Karpas-422 (cell line): ENCODE data around the gene SLC29A2. TPM values are rescaled to one million over a fixed set of nuclear protein-coding genes. Genes with fewer than 3 reads are reported as not detected.
"Not testable (repeated sequence)": the region's sequence is repeated elsewhere in the genome, so short reads cannot be mapped to it uniquely, and the experiment has no call there.

Experiments
- DNase-seq: peaks from one replicate; pipeline ENCODE4 v3.0.0-alpha.2; 2015
- H2AFZ ChIP-seq: fragments of 200-600 bp; sonication (generic); 2 replicates; pipeline ENCODE4 v1.6.1; 2014; ENCODE audit warnings: antibody characterized with exemption, low read length, mixed read lengths
- H3K27ac ChIP-seq: fragments of 200-600 bp; sonication (generic); 2 replicates; pipeline ENCODE4 v1.5.1; 2014; ENCODE audit warnings: mild to moderate bottlenecking, low read length, moderate library complexity
- H3K27me3 ChIP-seq: fragments of 200-600 bp; sonication (generic); 2 replicates; pipeline ENCODE4 v1.6.1; 2014; ENCODE audit warnings: low read length, mixed read lengths
- H3K36me3 ChIP-seq: fragments of 200-600 bp; sonication (generic); 2 replicates; pipeline ENCODE4 v1.6.1; 2014; ENCODE audit warnings: low read length, mixed read lengths; ENCODE audit not compliant: insufficient read depth
- H3K4me1 ChIP-seq: fragments of 200-600 bp; sonication (generic); 2 replicates; pipeline ENCODE4 v1.6.1; 2014; ENCODE audit warnings: mild to moderate bottlenecking, low read length, mixed read lengths
- H3K4me2 ChIP-seq: fragments of 200-600 bp; sonication (generic); 2 replicates; pipeline ENCODE4 v1.6.1; 2014; ENCODE audit warnings: low read length, low read depth, mild to moderate bottlenecking; ENCODE audit not compliant: poor library complexity, severe bottlenecking
- H3K4me3 ChIP-seq: fragments of 200-600 bp; sonication (generic); 2 replicates; pipeline ENCODE4 v1.5.1; 2014; ENCODE audit warnings: mild to moderate bottlenecking, antibody characterized with exemption, low read length, mixed read lengths
- H3K79me2 ChIP-seq: fragments of 200-600 bp; sonication (generic); 2 replicates; pipeline ENCODE4 v1.6.1; 2014; ENCODE audit warnings: mild to moderate bottlenecking, low read length, mixed read lengths
- H3K9ac ChIP-seq: fragments of 200-600 bp; sonication (generic); 2 replicates; pipeline ENCODE4 v1.6.0; 2014; ENCODE audit warnings: low read length
- H3K9me2 ChIP-seq: fragments of 200-600 bp; sonication (generic), shearing (Covaris generic); replicated peaks from 2 replicates; pipeline ENCODE4 v1.6.0; 2014; ENCODE audit warnings: mild to moderate bottlenecking, low read length, moderate library complexity; ENCODE audit not compliant: insufficient read depth
- H3K9me3 ChIP-seq: fragments of 300-700, 200-600 bp; sonication (generic); 2 replicates; pipeline ENCODE4 v1.6.1; 2014; ENCODE audit warnings: low read length, mixed read lengths
- H4K20me1 ChIP-seq: fragments of 200-600 bp; sonication (generic); 2 replicates; pipeline ENCODE4 v1.6.1; 2014; ENCODE audit warnings: mild to moderate bottlenecking, antibody characterized with exemption, low read length, low read depth; ENCODE audit not compliant: insufficient read depth
- total RNA-seq: library from RNA; depleted of rRNA; stranded (reverse); fragments of >200 nt; shearing (Covaris generic); gene quantifications from 2 replicates; pipeline ENCODE4 v1.2.3, GENCODE V29; 2014; ENCODE audit warnings: low replicate concordance

The SLC29A2 gene
- total RNA-seq, 1 experiment from 2014 or later, result 0.15 TPM

DNA sequence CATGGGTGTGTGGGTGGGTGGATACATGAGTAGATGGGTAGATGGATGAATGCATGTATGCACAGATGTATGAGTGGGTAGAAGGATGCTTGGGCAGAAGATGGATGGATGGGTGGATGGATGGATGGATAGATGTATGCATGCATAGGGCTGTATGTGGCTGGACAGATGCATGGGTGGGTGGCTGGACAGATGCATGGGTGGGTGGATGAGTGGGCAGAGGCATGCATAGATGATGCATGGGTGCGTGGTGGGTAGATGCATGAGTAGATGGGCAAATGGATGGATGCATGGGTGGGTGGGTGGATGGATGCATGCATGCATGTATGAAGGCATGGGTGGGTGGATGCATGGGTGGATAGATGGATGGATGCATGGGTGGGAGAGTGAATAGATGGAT lies 47.9 kb downstream of the SLC29A2 start:
- H3K4me2 ChIP-seq, result no peak overlapping the region
- no peaks in the 10 kb centered on the region for H3K9me2 ChIP-seq
- H3K9ac ChIP-seq, result no peak overlapping the region
- H3K27ac ChIP-seq, result no peak overlapping the region
- no peaks in the 10 kb centered on the region for H3K27me3 ChIP-seq
- no peaks in the 10 kb centered on the region for H3K9me3 ChIP-seq
- no peaks in the 10 kb centered on the region for H3K79me2 ChIP-seq
- no peak for DNase-seq
- peaks cover 20% of the 10 kb centered on the region for H3K4me1 ChIP-seq
- H3K4me3 ChIP-seq, result no peak overlapping the region
- H4K20me1 ChIP-seq, result no peaks in the 10 kb centered on the region
- H2AFZ ChIP-seq, result no peak overlapping the region
- no peaks in the 10 kb centered on the region for H3K36me3 ChIP-seq

- H4K20me1 ChIP-seq, result no peaks in the 10 kb centered on the region
- H3K9ac ChIP-seq, result no peak overlapping the region
- no peak for DNase-seq
- no peaks in the 10 kb centered on the region for H3K27me3 ChIP-seq
- no peaks in the 10 kb centered on the region for H3K9me2 ChIP-seq
- H3K79me2 ChIP-seq, result no peaks in the 10 kb centered on the region
- H2AFZ ChIP-seq, result no peak overlapping the region
- peaks cover 20% of the 10 kb centered on the region for H3K4me1 ChIP-seq
- no peaks in the 10 kb centered on the region for H3K36me3 ChIP-seq
- H3K27ac ChIP-seq, result no peak overlapping the region
- no peak overlapping the region for H3K4me2 ChIP-seq
- no peak overlapping the region for H3K4me3 ChIP-seq
- no peaks in the 10 kb centered on the region for H3K9me3 ChIP-seq
Observed at GRCh38 chr11:66322732-66323427, 48.7 kb downstream of the SLC29A2 start.

GRCh38 chr11:66321606-66322005 lies 50.0 kb downstream of the SLC29A2 start:
- no peaks in the 10 kb centered on the region for H3K79me2 ChIP-seq
- no peak overlapping the region for H3K9ac ChIP-seq
- no peaks in the 10 kb centered on the region for H3K36me3 ChIP-seq
- no peak overlapping the region for H3K4me3 ChIP-seq
- H3K9me2 ChIP-seq, result no peaks in the 10 kb centered on the region
- H3K27ac ChIP-seq, result no peak overlapping the region
- H3K9me3 ChIP-seq, result no peaks in the 10 kb centered on the region
- H4K20me1 ChIP-seq, result no peaks in the 10 kb centered on the region
- no peaks in the 10 kb centered on the region for H3K27me3 ChIP-seq
- no peak overlapping the region for H3K4me2 ChIP-seq
- no peak for DNase-seq
- H3K4me1 ChIP-seq, result peaks cover 29% of the 10 kb centered on the region
- H2AFZ ChIP-seq, result no peak overlapping the region

DNA sequence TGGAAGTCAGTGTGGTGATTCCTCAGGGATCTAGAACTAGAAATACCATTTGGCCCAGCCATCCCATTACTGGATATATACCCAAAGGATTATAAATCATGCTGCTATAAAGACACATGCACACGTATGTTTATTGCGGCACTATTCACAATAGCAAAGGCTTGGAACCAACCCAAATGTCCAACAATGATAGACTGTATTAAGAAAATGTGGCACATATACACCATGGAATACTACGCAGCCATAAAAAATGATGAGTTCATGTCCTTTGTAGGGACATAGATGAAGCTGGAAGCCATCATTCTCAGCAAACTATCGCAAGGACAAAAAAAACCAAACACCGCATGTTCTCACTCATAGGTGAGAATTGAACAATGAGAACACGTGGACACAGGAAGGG lies 50.8 kb downstream of the SLC29A2 start:
- not testable (repeated sequence) for H3K27ac ChIP-seq, H3K9me2 ChIP-seq, H3K27me3 ChIP-seq, H3K36me3 ChIP-seq, H3K4me3 ChIP-seq, H3K9me3 ChIP-seq, DNase-seq, H3K4me2 ChIP-seq, H3K9ac ChIP-seq, H2AFZ ChIP-seq, H4K20me1 ChIP-seq, H3K79me2 ChIP-seq
- peaks cover 26% of the 10 kb centered on the region for H3K4me1 ChIP-seq

DNA sequence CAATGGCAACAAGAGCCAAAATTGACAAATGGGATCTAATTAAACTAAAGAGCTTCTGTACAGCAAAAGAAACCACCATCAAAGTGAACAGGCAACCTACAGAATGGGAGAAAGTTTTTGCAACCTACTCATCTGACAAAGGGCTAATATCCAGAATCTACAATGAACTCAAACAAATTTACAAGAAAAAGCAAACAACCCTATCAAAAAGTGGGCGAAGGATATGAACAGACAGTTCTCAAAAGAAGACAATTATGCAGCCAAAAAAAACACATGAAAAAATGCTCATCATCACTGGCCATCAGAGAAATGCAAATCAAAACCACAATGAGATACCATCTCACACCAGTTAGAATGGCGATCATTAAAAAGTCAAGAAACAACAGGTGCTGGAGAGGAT lies 51.3 kb downstream of the SLC29A2 start:
- not testable (repeated sequence) for H3K9me2 ChIP-seq, H3K9me3 ChIP-seq, H3K4me2 ChIP-seq, DNase-seq, H3K36me3 ChIP-seq, H4K20me1 ChIP-seq, H3K9ac ChIP-seq, H3K4me3 ChIP-seq, H3K27me3 ChIP-seq, H2AFZ ChIP-seq, H3K27ac ChIP-seq, H3K79me2 ChIP-seq
- peaks cover 26% of the 10 kb centered on the region for H3K4me1 ChIP-seq

GRCh38 chr11:66318600-66318970 lies 53.0 kb downstream of the SLC29A2 start:
- Histone ChIP-seq H4K20me1 (no peaks in the 10 kb centered on the region), H3K27ac (peak overlapping the region; percentile 92), H3K4me2 (peak overlapping the region; percentile 70), H2AFZ (peak overlapping the region; percentile 54; the same call in 1 of the 2 replicates), H3K4me3 (peak overlapping the region; percentile 54), H3K27me3 (no peaks in the 10 kb centered on the region), H3K36me3 (no peaks in the 10 kb centered on the region), H3K79me2 (no peaks in the 10 kb centered on the region), H3K9me3 (no peaks in the 10 kb centered on the region), H3K9ac (peak overlapping the region; percentile 73), H3K4me1 (peaks cover 29% of the 10 kb centered on the region), H3K9me2 (no peaks in the 10 kb centered on the region)
- no peak for DNase-seq

GRCh38 chr11:66317723-66318599 lies 53.6 kb downstream of the SLC29A2 start:
- no peaks in the 10 kb centered on the region for H3K9me2 ChIP-seq
- no peaks in the 10 kb centered on the region for H3K27me3 ChIP-seq
- H3K4me1 ChIP-seq, result peaks cover 35% of the 10 kb centered on the region
- no peaks in the 10 kb centered on the region for H3K36me3 ChIP-seq
- no peaks in the 10 kb centered on the region for H4K20me1 ChIP-seq
- H3K4me3 ChIP-seq, result peak overlapping the region; percentile 54
- peak overlapping the region; percentile 92 for H3K27ac ChIP-seq
- no peaks in the 10 kb centered on the region for H3K9me3 ChIP-seq
- H3K79me2 ChIP-seq, result no peaks in the 10 kb centered on the region
- H2AFZ ChIP-seq, result peak overlapping the region; percentile 54; the same call in 1 of the 2 replicates
- DNase-seq, result peak; percentile 93
- H3K9ac ChIP-seq, result peak overlapping the region; percentile 73
- H3K4me2 ChIP-seq, result peak overlapping the region; percentile 70

- peak overlapping the region; percentile 54 for H3K4me3 ChIP-seq
- no peaks in the 10 kb centered on the region for H3K9me2 ChIP-seq
- peak overlapping the region; percentile 54; the same call in 1 of the 2 replicates for H2AFZ ChIP-seq
Observed at GRCh38 chr11:66317322-66317722, 54.2 kb downstream of the SLC29A2 start.

More at GRCh38 chr11:66317322-66317722, 54.2 kb downstream of the SLC29A2 start:
- H3K9me3 ChIP-seq, result no peaks in the 10 kb centered on the region
- H3K27ac ChIP-seq, result peak overlapping the region; percentile 92
- H3K79me2 ChIP-seq, result no peaks in the 10 kb centered on the region
- H3K9ac ChIP-seq, result peak overlapping the region; percentile 73
- DNase-seq, result peak; percentile 75
- H3K4me1 ChIP-seq, result peaks cover 38% of the 10 kb centered on the region
- H3K36me3 ChIP-seq, result no peaks in the 10 kb centered on the region
- H3K4me2 ChIP-seq, result peak overlapping the region; percentile 70
- no peaks in the 10 kb centered on the region for H4K20me1 ChIP-seq
- no peaks in the 10 kb centered on the region for H3K27me3 ChIP-seq
